Panc1 (cell line): ENCODE data around the gene LARP4B. TPM values are rescaled to one million over a fixed set of nuclear protein-coding genes. Genes with fewer than 3 reads are reported as not detected.

Source experiments
- ATAC-seq: fragments of 200-7000 bp; cut with Tn5 transposase; 2 replicates; pipeline ENCODE4 v1.9.1; 2020; ENCODE audit warnings: mild to moderate bottlenecking, moderate library complexity
- BruUV-seq: library from RNA; stranded (reverse); fragments of 400-500 nt; replicated peaks from 2 replicates; lab custom pipeline; 2021; lab: Mats Ljungman, UMichigan
- CTCF ChIA-PET: fragments of 300-600 bp; sonication (Branson Sonifier 250); formaldehyde crosslinking; loops from one replicate; lab custom pipeline; 2022; ENCODE audit warnings: antibody characterized with exemption; lab: Charles Lee
- POLR2A ChIA-PET: fragments of 300-600 bp; sonication (Branson Sonifier 250); formaldehyde crosslinking; loops from one replicate; lab custom pipeline; 2022; ENCODE audit warnings: antibody characterized with exemption; lab: Charles Lee
- DNase-seq: peaks from one replicate; pipeline ENCODE4 v3.0.0-alpha.2; 2010; ENCODE audit warnings: low read depth, low spot score
- H3K27ac ChIP-seq: 2 replicates; pipeline ENCODE4 v1.5.1; 2011; ENCODE audit warnings: mild to moderate bottlenecking, low read length, inconsistent platforms
- H3K27me3 ChIP-seq: fragments of 200-500 bp; sonication (Bioruptor generic); 2 replicates; pipeline ENCODE4 v1.6.0; 2014; ENCODE audit warnings: low read length, inconsistent platforms; ENCODE audit not compliant: control insufficient read depth, insufficient read depth
- H3K36me3 ChIP-seq: fragments of 200-500 bp; sonication (Bioruptor generic); 2 replicates; pipeline ENCODE4 v1.5.1; 2014; ENCODE audit warnings: inconsistent platforms, mild to moderate bottlenecking, low read length, moderate library complexity; ENCODE audit not compliant: control insufficient read depth, insufficient read depth
- H3K4me1 ChIP-seq: 2 replicates; pipeline ENCODE4 v1.5.1; 2011; ENCODE audit warnings: inconsistent platforms, mild to moderate bottlenecking, low read length, moderate library complexity; ENCODE audit not compliant: control insufficient read depth, insufficient read depth
- H3K4me3 ChIP-seq, 2 experiments: 2 replicates each; pipeline ENCODE4 v1.5.1; 2011 to 2012; ENCODE audit warnings: low read depth in 2 of 2, low read length in 2 of 2, mild to moderate bottlenecking in 2 of 2, inconsistent platforms in 1 of 2, moderate library complexity in 1 of 2
- H3K9me3 ChIP-seq: fragments of 200-500 bp; sonication (Bioruptor generic); 2 replicates; pipeline ENCODE4 v1.5.1; 2014; ENCODE audit warnings: low read depth, mild to moderate bottlenecking, inconsistent platforms, low read length, moderate library complexity; ENCODE audit not compliant: control insufficient read depth, insufficient read depth
- CTCF ChIP-seq: fragments of 450-650 bp; IDR thresholded peaks from 2 replicates; pipeline ENCODE4 v1.5.1; 2017; ENCODE audit warnings: mild to moderate bottlenecking
- POLR2AphosphoS5 ChIP-seq: IDR thresholded peaks from 2 replicates; pipeline ENCODE4 v1.6.1; 2012; ENCODE audit warnings: mild to moderate bottlenecking, low read depth, low read length, moderate library complexity
- REST ChIP-seq, 2 experiments: IDR thresholded peaks; 2 replicates each; pipeline ENCODE4 v1.6.1; 2011 to 2012; ENCODE audit warnings: low read depth in 2 of 2, control low read depth in 1 of 2, low read length in 1 of 2, mild to moderate bottlenecking in 1 of 2, moderate library complexity in 1 of 2; ENCODE audit not compliant: insufficient read depth in 1 of 2
- SIN3A ChIP-seq: IDR thresholded peaks from 2 replicates; pipeline ENCODE4 v1.6.1; 2012; ENCODE audit warnings: low read depth, mild to moderate bottlenecking, low read length, moderate library complexity, borderline replicate concordance; ENCODE audit not compliant: insufficient read depth
- TCF7L2 ChIP-seq: IDR thresholded peaks from 2 replicates; pipeline ENCODE4 v1.6.1; 2011; ENCODE audit warnings: mild to moderate bottlenecking, low read depth, low read length, inconsistent platforms
- in situ Hi-C: cut with HindIII; loops from 2 replicates; pipeline ENCODE4 v1.10.0; 2016; ENCODE audit warnings: low sequenced_read_pairs, low pct_unique_long_range_greater_than_20kb
- intact Hi-C: fragments of 100-400 bp; cut with micrococcal nuclease; formaldehyde crosslinking; loops from one replicate; pipeline ENCODE4 v1.10.0; 2022; ENCODE audit not compliant: unreplicated experiment
- total RNA-seq: library from RNA; stranded (reverse); gene quantifications from one replicate; pipeline ENCODE4 v1.2.1, GENCODE V29; 2021; ENCODE audit not compliant: unreplicated experiment

The LARP4B gene
- total RNA-seq, 1 experiment from 2014 or later = 87.0 TPM

- Histone ChIP-seq H3K4me1 (no peaks in the 10 kb centered on the region), H3K9me3 (no peaks in the 10 kb centered on the region), H3K27ac (no peak overlapping the region), H3K4me3 (no peak overlapping the region), H3K36me3 (peaks cover 2% of the 10 kb centered on the region; the same call in 1 of the 2 replicates), H3K27me3 (no peaks in the 10 kb centered on the region)
- ChIA-PET CTCF (no interaction called here), POLR2A (no interaction called here)
- DNase-seq (no peak), ATAC-seq (no peak)
- intact Hi-C loops (no loop called here), in situ Hi-C loops (no loop called here)
- TF ChIP-seq CTCF (no peak), POLR2AphosphoS5 (no peak), SIN3A (no peak), TCF7L2 (no peak), REST (IDR thresholded peaks at IDR 0.05; ENCODE audit: insufficient read depth in 1 of 2, low read depth in 2 of 2, low read length in 1 of 2) (no peak)
- BruUV-seq = no TSS peak
These were observed 59.5 kb downstream of the LARP4B start for GRCh38 chr10:871951-872403.

- ChIA-PET POLR2A (no interaction called here), CTCF (no interaction called here)
- ATAC-seq = no peak
- no TSS peak for BruUV-seq
- in situ Hi-C loops = no loop called here
- no peak for TF ChIP-seq POLR2AphosphoS5
- TF ChIP-seq CTCF = no peak
- TF ChIP-seq REST (IDR thresholded peaks at IDR 0.05; ENCODE audit: insufficient read depth in 1 of 2, low read depth in 2 of 2, low read length in 1 of 2) = no peak
- TF ChIP-seq SIN3A = no peak
- TF ChIP-seq TCF7L2 = no peak
- DNase-seq = no peak
- peaks cover 2% of the 10 kb centered on the region; the same call in 1 of the 2 replicates for H3K36me3 ChIP-seq
- H3K27ac ChIP-seq = no peak overlapping the region
- H3K4me3 ChIP-seq = no peak overlapping the region
- no peaks in the 10 kb centered on the region for H3K9me3 ChIP-seq
- no peaks in the 10 kb centered on the region for H3K27me3 ChIP-seq
- intact Hi-C loops = no loop called here
- H3K4me1 ChIP-seq = no peaks in the 10 kb centered on the region
These were observed 60.8 kb downstream of the LARP4B start for GRCh38 chr10:870564-871166.
